ENCODE measurements around the gene OXNAD1. TPM values are rescaled to one million over a fixed set of nuclear protein-coding genes. Genes with fewer than 3 reads are reported as not detected.

OXNAD1 gene
- total RNA-seq, 1 donor from 2014 or later = 18.5 TPM

DNA sequence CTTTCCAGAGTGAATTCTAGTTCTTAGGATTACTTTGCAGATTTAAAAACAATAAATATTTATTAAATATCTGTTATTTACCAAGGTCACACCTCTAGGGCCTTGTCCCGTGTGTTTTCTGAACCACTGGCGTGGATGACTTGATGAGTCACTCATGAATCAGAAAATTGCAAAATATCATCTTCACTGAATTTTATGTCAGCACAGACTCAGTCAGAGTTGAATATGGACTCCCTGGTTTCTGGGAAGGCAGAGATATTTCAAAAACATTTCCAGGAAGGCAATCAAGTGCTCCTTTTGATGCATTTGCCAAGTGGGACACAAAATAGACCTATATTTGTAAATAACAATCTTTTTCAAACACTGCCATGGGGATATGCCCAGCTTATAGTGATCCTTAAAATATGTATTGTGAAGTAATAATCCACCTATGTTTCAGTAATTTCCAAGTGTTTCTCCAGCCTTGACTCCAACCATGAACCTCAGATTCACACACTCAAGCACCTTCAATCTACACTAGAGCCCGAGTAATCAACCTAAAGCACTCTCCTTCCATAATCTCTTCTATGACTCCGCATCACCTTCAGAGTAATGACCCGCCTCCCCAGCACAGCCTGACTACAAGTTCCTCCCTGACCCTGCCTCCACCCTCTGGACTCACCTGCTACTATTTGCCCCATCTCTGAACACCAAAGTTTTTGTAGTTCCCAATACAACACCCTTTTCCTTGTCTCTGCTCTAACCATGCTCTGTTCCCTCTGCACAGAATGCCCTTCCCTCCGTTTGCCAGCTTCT lies 24.6 kb upstream of the OXNAD1 start:
- no peak for DNase-seq (ENCODE audit: low spot score, unreplicated experiment)
- H3K36me3 Mint-ChIP-seq (ENCODE audit: insufficient read depth) = no peaks in the 10 kb centered on the region
- TF ChIP-seq, protein P1, sequence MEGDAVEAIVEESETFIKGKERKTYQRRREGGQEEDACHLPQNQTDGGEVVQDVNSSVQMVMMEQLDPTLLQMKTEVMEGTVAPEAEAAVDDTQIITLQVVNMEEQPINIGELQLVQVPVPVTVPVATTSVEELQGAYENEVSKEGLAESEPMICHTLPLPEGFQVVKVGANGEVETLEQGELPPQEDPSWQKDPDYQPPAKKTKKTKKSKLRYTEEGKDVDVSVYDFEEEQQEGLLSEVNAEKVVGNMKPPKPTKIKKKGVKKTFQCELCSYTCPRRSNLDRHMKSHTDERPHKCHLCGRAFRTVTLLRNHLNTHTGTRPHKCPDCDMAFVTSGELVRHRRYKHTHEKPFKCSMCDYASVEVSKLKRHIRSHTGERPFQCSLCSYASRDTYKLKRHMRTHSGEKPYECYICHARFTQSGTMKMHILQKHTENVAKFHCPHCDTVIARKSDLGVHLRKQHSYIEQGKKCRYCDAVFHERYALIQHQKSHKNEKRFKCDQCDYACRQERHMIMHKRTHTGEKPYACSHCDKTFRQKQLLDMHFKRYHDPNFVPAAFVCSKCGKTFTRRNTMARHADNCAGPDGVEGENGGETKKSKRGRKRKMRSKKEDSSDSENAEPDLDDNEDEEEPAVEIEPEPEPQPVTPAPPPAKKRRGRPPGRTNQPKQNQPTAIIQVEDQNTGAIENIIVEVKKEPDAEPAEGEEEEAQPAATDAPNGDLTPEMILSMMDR (IDR thresholded peaks at IDR 0.05; ENCODE audit: unreplicated experiment) = no peak
- no peaks in the 10 kb centered on the region for H3K4me1 Mint-ChIP-seq (ENCODE audit: low read depth)
- peaks cover 4% of the 10 kb centered on the region for H3K27me3 Mint-ChIP-seq
- no peak overlapping the region for H3K27ac Mint-ChIP-seq
- no peaks in the 10 kb centered on the region for H3K9me3 Mint-ChIP-seq (ENCODE audit: low read depth)
- no peak overlapping the region for H3K4me3 Mint-ChIP-seq (ENCODE audit: low read depth)

GRCh38 chr3:16241225-16241624 lies 23.8 kb upstream of the OXNAD1 start:
- no peaks in the 10 kb centered on the region for H3K36me3 Mint-ChIP-seq (ENCODE audit: insufficient read depth)
- H3K4me3 Mint-ChIP-seq (ENCODE audit: low read depth) = no peak overlapping the region
- no peak for DNase-seq (ENCODE audit: low spot score, unreplicated experiment)
- TF ChIP-seq, protein P1 (IDR thresholded peaks at IDR 0.05; ENCODE audit: unreplicated experiment) = no peak
- no peak overlapping the region for H3K27ac Mint-ChIP-seq
- H3K27me3 Mint-ChIP-seq = peaks cover 4% of the 10 kb centered on the region
- no peaks in the 10 kb centered on the region for H3K9me3 Mint-ChIP-seq (ENCODE audit: low read depth)
- H3K4me1 Mint-ChIP-seq (ENCODE audit: low read depth) = no peaks in the 10 kb centered on the region

DNA sequence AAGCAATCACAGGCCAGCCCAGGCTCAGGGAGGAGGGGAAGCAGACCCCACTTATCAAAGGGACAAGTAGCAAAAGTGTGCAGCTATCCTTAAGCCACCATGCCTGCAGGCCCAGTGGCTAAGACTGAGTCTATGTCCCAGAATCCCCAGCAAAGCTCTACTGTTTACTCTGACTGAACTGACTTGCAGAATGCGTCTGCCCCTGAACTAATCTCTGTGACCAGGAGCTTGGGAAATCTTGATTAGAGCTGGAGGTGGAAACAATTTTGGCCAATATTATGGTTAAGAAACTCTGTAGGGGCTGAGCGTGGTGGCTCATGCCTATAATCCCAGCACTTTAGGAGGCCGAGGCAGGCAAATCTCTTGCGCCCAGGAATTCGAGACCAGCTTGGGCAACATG lies 22.8 kb upstream of the OXNAD1 start:
- Mint-ChIP-seq H3K27ac (no peak overlapping the region), H3K4me1 (ENCODE audit: low read depth) (no peaks in the 10 kb centered on the region), H3K36me3 (ENCODE audit: insufficient read depth) (no peaks in the 10 kb centered on the region), H3K27me3 (peaks cover 4% of the 10 kb centered on the region), H3K9me3 (ENCODE audit: low read depth) (no peaks in the 10 kb centered on the region), H3K4me3 (ENCODE audit: low read depth) (no peak overlapping the region)
- DNase-seq (ENCODE audit: low spot score, unreplicated experiment) = no peak
- TF ChIP-seq, protein P1 (IDR thresholded peaks at IDR 0.05; ENCODE audit: unreplicated experiment) = no peak

- no peak overlapping the region for H3K27ac Mint-ChIP-seq
- H3K4me1 Mint-ChIP-seq (ENCODE audit: low read depth) = no peaks in the 10 kb centered on the region
- TF ChIP-seq, protein P1 (IDR thresholded peaks at IDR 0.05; ENCODE audit: unreplicated experiment) = no peak
- H3K27me3 Mint-ChIP-seq = peaks cover 4% of the 10 kb centered on the region
- H3K9me3 Mint-ChIP-seq (ENCODE audit: low read depth) = no peaks in the 10 kb centered on the region
- DNase-seq (ENCODE audit: low spot score, unreplicated experiment) = no peak
- H3K36me3 Mint-ChIP-seq (ENCODE audit: insufficient read depth) = no peaks in the 10 kb centered on the region
- no peak overlapping the region for H3K4me3 Mint-ChIP-seq (ENCODE audit: low read depth)
These were observed 21.1 kb upstream of the OXNAD1 start for GRCh38 chr3:16243706-16244490.

DNA sequence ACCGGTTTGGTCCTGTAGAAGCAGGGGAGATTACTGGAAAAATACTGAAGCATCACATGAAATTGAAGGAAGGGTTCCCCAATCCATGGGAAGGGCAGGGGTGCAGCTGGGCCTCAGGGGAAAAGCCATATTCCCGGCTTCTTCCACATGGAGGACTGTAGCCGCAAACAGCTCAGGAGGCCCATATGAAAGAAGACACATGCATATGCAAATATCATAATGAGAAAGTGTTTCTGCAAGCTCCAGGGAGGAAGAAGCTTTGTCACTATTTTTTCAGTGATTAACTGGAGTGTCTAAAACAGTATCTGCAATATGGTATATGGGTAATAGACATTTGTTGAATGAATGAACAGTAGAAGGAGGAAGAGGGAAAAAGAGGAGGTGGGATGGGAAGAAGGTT lies 19.4 kb upstream of the OXNAD1 start:
- no peak for DNase-seq (ENCODE audit: low spot score, unreplicated experiment)
- TF ChIP-seq, protein P1 (IDR thresholded peaks at IDR 0.05; ENCODE audit: unreplicated experiment) = no peak
- Mint-ChIP-seq H3K27ac (no peak overlapping the region), H3K27me3 (peaks cover 2% of the 10 kb centered on the region), H3K4me1 (ENCODE audit: low read depth) (no peaks in the 10 kb centered on the region), H3K9me3 (ENCODE audit: low read depth) (no peaks in the 10 kb centered on the region), H3K36me3 (ENCODE audit: insufficient read depth) (no peaks in the 10 kb centered on the region), H3K4me3 (ENCODE audit: low read depth) (no peak overlapping the region)
